ENCODE results near the gene AIFM2.
"Not testable (repeated sequence)": the region's sequence is repeated elsewhere in the genome, so short reads cannot be mapped to it uniquely, and the experiment has no call there.

The AIFM2 gene

GRCh38 chr10:70121281-70121949, 11.2 kb downstream of the AIFM2 start:
- DNase-seq (ENCODE audit: low spot score), result no peak

- no peak for DNase-seq (ENCODE audit: low spot score)
Observed at GRCh38 chr10:70120417-70120816, 12.2 kb downstream of the AIFM2 start.

GRCh38 chr10:70119623-70120022, 13.0 kb downstream of the AIFM2 start:
- DNase-seq (ENCODE audit: low spot score), result no peak

- DNase-seq (ENCODE audit: low spot score), result no peak
Observed at GRCh38 chr10:70119197-70119596, 13.4 kb downstream of the AIFM2 start.

GRCh38 chr10:70118196-70118595, 14.4 kb downstream of the AIFM2 start:
- DNase-seq (ENCODE audit: low spot score), result no peak

GRCh38 chr10:70117646-70118045, 15.0 kb downstream of the AIFM2 start:
- no peak for DNase-seq (ENCODE audit: low spot score)

GRCh38 chr10:70115948-70116682, 16.5 kb downstream of the AIFM2 start:
- peak; percentile 43 for DNase-seq (ENCODE audit: low spot score)

- no peak for DNase-seq (ENCODE audit: low spot score)
Observed at GRCh38 chr10:70114902-70115301, 17.7 kb downstream of the AIFM2 start.

- no peak for DNase-seq (ENCODE audit: low spot score)
Observed at GRCh38 chr10:70112071-70112470, 20.6 kb downstream of the AIFM2 start.

- DNase-seq (ENCODE audit: low spot score), result no peak
Observed at GRCh38 chr10:70111496-70111895, 21.1 kb downstream of the AIFM2 start.

GRCh38 chr10:70109064-70109729, 23.4 kb downstream of the AIFM2 start:
- DNase-seq (ENCODE audit: low spot score), result no peak

- no peak for DNase-seq (ENCODE audit: low spot score)
Observed at GRCh38 chr10:70106958-70107791, 25.4 kb downstream of the AIFM2 start.

- no peak for DNase-seq (ENCODE audit: low spot score)
Observed at GRCh38 chr10:70101668-70102067, 31.0 kb downstream of the AIFM2 start.

GRCh38 chr10:70101068-70101562, 31.5 kb downstream of the AIFM2 start:
- not testable (repeated sequence) for DNase-seq (ENCODE audit: low spot score)

GRCh38 chr10:70098271-70098670, 34.4 kb downstream of the AIFM2 start:
- DNase-seq (ENCODE audit: low spot score), result no peak

GRCh38 chr10:70097459-70097858, 35.2 kb downstream of the AIFM2 start:
- no peak for DNase-seq (ENCODE audit: low spot score)

GRCh38 chr10:70096705-70097420, 35.8 kb downstream of the AIFM2 start:
- DNase-seq (ENCODE audit: low spot score), result no peak

- DNase-seq (ENCODE audit: low spot score), result no peak
Observed at GRCh38 chr10:70096016-70096704, 36.5 kb downstream of the AIFM2 start.

- DNase-seq (ENCODE audit: low spot score), result no peak
Observed at GRCh38 chr10:70094250-70094649, 38.4 kb downstream of the AIFM2 start.

GRCh38 chr10:70093335-70093944, 39.2 kb downstream of the AIFM2 start:
- no peak for DNase-seq (ENCODE audit: low spot score)

GRCh38 chr10:70092389-70092718, 40.3 kb downstream of the AIFM2 start:
- no peak for DNase-seq (ENCODE audit: low spot score)
